ENCODE results near the gene ARMS2. TPM values are rescaled to one million over a fixed set of nuclear protein-coding genes. Genes with fewer than 3 reads are reported as not detected.

Gene ARMS2
- total and polyA plus RNA-seq, 2 of the 13 experiments (the other 11 are each of a cell fraction or from before 2014, with no cell fraction given) = not detected

- TF ChIP-seq ZBTB8A (CRISPR knock-in tag; IDR thresholded peaks at IDR 0.05; ENCODE audit: borderline replicate concordance, low read depth) (no peak), HMGA1 (CRISPR knock-in tag; conservative IDR thresholded peaks at IDR 0.05) (no peak)
- TF ChIP-seq, protein P1, sequence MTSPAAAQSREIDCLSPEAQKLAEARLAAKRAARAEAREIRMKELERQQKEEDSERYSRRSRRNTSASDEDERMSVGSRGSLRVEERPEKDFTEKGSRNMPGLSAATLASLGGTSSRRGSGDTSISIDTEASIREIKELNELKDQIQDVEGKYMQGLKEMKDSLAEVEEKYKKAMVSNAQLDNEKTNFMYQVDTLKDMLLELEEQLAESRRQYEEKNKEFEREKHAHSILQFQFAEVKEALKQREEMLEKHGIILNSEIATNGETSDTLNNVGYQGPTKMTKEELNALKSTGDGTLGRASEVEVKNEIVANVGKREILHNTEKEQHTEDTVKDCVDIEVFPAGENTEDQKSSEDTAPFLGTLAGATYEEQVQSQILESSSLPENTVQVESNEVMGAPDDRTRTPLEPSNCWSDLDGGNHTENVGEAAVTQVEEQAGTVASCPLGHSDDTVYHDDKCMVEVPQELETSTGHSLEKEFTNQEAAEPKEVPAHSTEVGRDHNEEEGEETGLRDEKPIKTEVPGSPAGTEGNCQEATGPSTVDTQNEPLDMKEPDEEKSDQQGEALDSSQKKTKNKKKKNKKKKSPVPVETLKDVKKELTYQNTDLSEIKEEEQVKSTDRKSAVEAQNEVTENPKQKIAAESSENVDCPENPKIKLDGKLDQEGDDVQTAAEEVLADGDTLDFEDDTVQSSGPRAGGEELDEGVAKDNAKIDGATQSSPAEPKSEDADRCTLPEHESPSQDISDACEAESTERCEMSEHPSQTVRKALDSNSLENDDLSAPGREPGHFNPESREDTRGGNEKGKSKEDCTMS (CRISPR knock-in tag; conservative IDR thresholded peaks at IDR 0.05) = no peak
Measured at GRCh38 chr10:122481296-122482056, 27.0 kb downstream of the ARMS2 start (continued).

GRCh38 chr10:122484276-122485060, 30.0 kb downstream of the ARMS2 start:
- Histone ChIP-seq H3K9ac (ENCODE audit: insufficient read depth, low read depth, low read length) (no peak overlapping the region), H3K36me3 (replicated peaks in 1 of 2; ENCODE audit: control insufficient read depth in 1 of 2, insufficient read depth in 2 of 2, low read length in 2 of 2) (no peaks in the 10 kb centered on the region), H3K27me3 (ENCODE audit: control insufficient read depth in 1 of 2, insufficient read depth in 2 of 2, low read length in 2 of 2) (peaks cover 1 to 41% of the 10 kb centered on the region in 2 experiments; a peak in 4 of 5 replicates), H4K20me1 (ENCODE audit: insufficient read depth, low read length) (no peaks in the 10 kb centered on the region), H2AFZ (ENCODE audit: low read length) (no peak overlapping the region), H3K79me2 (ENCODE audit: insufficient read depth, low read length) (no peaks in the 10 kb centered on the region), H3K4me3 (replicated peaks in 1 of 3; ENCODE audit: insufficient read depth in 1 of 3, low read depth in 2 of 3, low read length in 3 of 3) (no peak overlapping the region), H3K4me1 (ENCODE audit: insufficient read depth, low read length) (no peaks in the 10 kb centered on the region), H3K9me3 (ENCODE audit: low read length) (no peaks in the 10 kb centered on the region), H3K27ac (ENCODE audit: extremely low read length, insufficient read depth, low read length) (no peak overlapping the region), H3K4me2 (ENCODE audit: low read depth, low read length) (no peak overlapping the region)
- intact Hi-C loops (cut with micrococcal nuclease; ENCODE audit: unreplicated experiment) (no loop called here), in situ Hi-C loops (cut with HindIII; ENCODE audit: extremely low pct_ligation_motif_present, low pct_unique_long_range_greater_than_20kb) (no loop called here)
- ChIA-PET POLR2A (no interaction called here), CTCF (ENCODE audit: low intra/inter-chr PET ratio, low total read pairs) (no interaction called here)
- no peak; the same call in 1 of the 3 replicates for ATAC-seq
- no TSS peak for BruUV-seq (replicated peaks)
- DNase-seq (ENCODE audit: low spot score) = no peak
- no peak for FAIRE-seq
- 35% methylated on average over 8 of the region's 11 CpGs for WGBS (ENCODE audit: low lambda C conversion rate)
- TF ChIP-seq, protein P2, sequence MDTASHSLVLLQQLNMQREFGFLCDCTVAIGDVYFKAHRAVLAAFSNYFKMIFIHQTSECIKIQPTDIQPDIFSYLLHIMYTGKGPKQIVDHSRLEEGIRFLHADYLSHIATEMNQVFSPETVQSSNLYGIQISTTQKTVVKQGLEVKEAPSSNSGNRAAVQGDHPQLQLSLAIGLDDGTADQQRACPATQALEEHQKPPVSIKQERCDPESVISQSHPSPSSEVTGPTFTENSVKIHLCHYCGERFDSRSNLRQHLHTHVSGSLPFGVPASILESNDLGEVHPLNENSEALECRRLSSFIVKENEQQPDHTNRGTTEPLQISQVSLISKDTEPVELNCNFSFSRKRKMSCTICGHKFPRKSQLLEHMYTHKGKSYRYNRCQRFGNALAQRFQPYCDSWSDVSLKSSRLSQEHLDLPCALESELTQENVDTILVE (CRISPR knock-in tag; IDR thresholded peaks at IDR 0.05) = no peak
- no peak for TF ChIP-seq ZIK1 (CRISPR knock-in tag; IDR thresholded peaks at IDR 0.05; ENCODE audit: borderline replicate concordance, low read depth)
- TF ChIP-seq ATF4 (CRISPR knock-in tag; IDR thresholded peaks at IDR 0.05) = no peak
- no peak for TF ChIP-seq ZFP36 (IDR thresholded peaks at IDR 0.05; ENCODE audit: borderline replicate concordance, low read depth, low read length, partially characterized antibody)
- TF ChIP-seq CENPX (CRISPR knock-in tag; IDR thresholded peaks at IDR 0.05) = no peak
- TF ChIP-seq ZNF264 (CRISPR knock-in tag; IDR thresholded peaks at IDR 0.05) = no peak
- TF ChIP-seq ZNF207 (IDR thresholded peaks at IDR 0.05; ENCODE audit: borderline replicate concordance) = no peak
- no peak for TF ChIP-seq DPF2 (CRISPR knock-in tag; IDR thresholded peaks at IDR 0.05; ENCODE audit: borderline replicate concordance, low read depth)
- TF ChIP-seq ZNF746 (CRISPR knock-in tag; IDR thresholded peaks at IDR 0.05) = no peak

Measured in HepG2 (cell line).